CD4-positive, alpha-beta memory T cell (primary cell): ENCODE measurements around the gene HS3ST4. TPM values are rescaled to one million over a fixed set of nuclear protein-coding genes. Genes with fewer than 3 reads are reported as not detected.
A peak's percentile ranks its signal among the peaks of the same experiment; 100 is the strongest.

ENCODE experiments used
- CTCF ChIA-PET: fragments of 350-600 bp; sonication (Branson Sonifier 250); formaldehyde crosslinking; loops from one replicate; lab custom pipeline; 2021; ENCODE audit warnings: inconsistent platforms; ENCODE audit not compliant: partially characterized antibody; lab: Charles Lee
- POLR2A ChIA-PET: fragments of 350-600 bp; sonication (Branson Sonifier 250); formaldehyde crosslinking; loops from one replicate; lab custom pipeline; 2021; ENCODE audit not compliant: partially characterized antibody; lab: Charles Lee
- DNase-seq, 5 donors: peaks; one replicate each; pipeline versions ENCODE4 v3.0.0 to v3.0.0-alpha.2; 2020 to 2022; ENCODE audit warnings: mixed read lengths in 1 of 5
- H3K27ac ChIP-seq: one replicate; pipeline ENCODE4 v1.7.0; 2013; ENCODE audit warnings: low read depth, low read length
- H3K27me3 ChIP-seq: 2 replicates; pipeline ENCODE4 v1.7.0; 2013; ENCODE audit warnings: mild to moderate bottlenecking, low read length, moderate library complexity; ENCODE audit not compliant: insufficient read depth
- H3K36me3 ChIP-seq: 2 replicates; pipeline ENCODE4 v1.7.0; 2013; ENCODE audit warnings: mild to moderate bottlenecking, low read length, moderate library complexity; ENCODE audit not compliant: insufficient read depth
- H3K4me1 ChIP-seq: 2 replicates; pipeline ENCODE4 v1.7.0; 2013; ENCODE audit warnings: mild to moderate bottlenecking, low read length, moderate library complexity; ENCODE audit not compliant: insufficient read depth
- H3K4me3 ChIP-seq, 2 donors: one replicate each; pipeline ENCODE4 v1.7.0; 2013; ENCODE audit warnings: low read length in 2 of 2, mild to moderate bottlenecking in 1 of 2
- H3K9me3 ChIP-seq, 2 donors: one replicate each; pipeline ENCODE4 v1.7.0; 2013; ENCODE audit warnings: low read length in 2 of 2, control low read depth in 1 of 2; ENCODE audit not compliant: control insufficient read depth in 1 of 2
- H3K27ac Mint-ChIP-seq, 7 donors: one replicate each; pipeline ENCODE4 v1.8.0; 2020 to 2021; ENCODE audit warnings: mixed read lengths in 7 of 7, mild to moderate bottlenecking in 6 of 7, inconsistent platforms in 3 of 7, moderate library complexity in 3 of 7
- H3K27me3 Mint-ChIP-seq, 2 donors: one replicate each; pipeline ENCODE4 v1.8.0; 2020 to 2021; ENCODE audit warnings: mixed read lengths in 2 of 2
- H3K36me3 Mint-ChIP-seq, 2 donors: one replicate each; pipeline ENCODE4 v1.8.0; 2020 to 2021; ENCODE audit warnings: mixed read lengths in 2 of 2, inconsistent platforms in 1 of 2, mild to moderate bottlenecking in 1 of 2
- H3K4me1 Mint-ChIP-seq, 4 donors: one replicate each; pipeline ENCODE4 v1.8.0; 2020 to 2021; ENCODE audit warnings: mixed read lengths in 4 of 4, mild to moderate bottlenecking in 1 of 4
- H3K4me3 Mint-ChIP-seq, 8 donors: one replicate each; pipeline ENCODE4 v1.8.0; 2020 to 2021; ENCODE audit warnings: mixed read lengths in 8 of 8, mild to moderate bottlenecking in 7 of 8, moderate library complexity in 6 of 8, inconsistent platforms in 3 of 8
- H3K9me3 Mint-ChIP-seq, 8 donors: one replicate each; pipeline ENCODE4 v1.8.0; 2020 to 2021; ENCODE audit warnings: mixed read lengths in 8 of 8, mild to moderate bottlenecking in 5 of 8, inconsistent platforms in 3 of 8, moderate library complexity in 1 of 8
- intact Hi-C: fragments of 100-400 bp; cut with micrococcal nuclease; formaldehyde crosslinking; loops from one replicate; pipeline ENCODE4 v1.15.1; 2023
- polyA plus RNA-seq, 2 donors: library from polyadenylated mRNA; unstranded; fragments of 300-500 nt; fragmentation: Illumina TruSeq; gene quantifications; one replicate each; pipeline ENCODE4 v1.2.3, GENCODE V29; 2021
- total RNA-seq, 2 experiments: library from RNA; stranded (reverse); gene quantifications; one replicate each; pipeline ENCODE4 v1.2.3, GENCODE V29; 2021

The HS3ST4 gene
- total and polyA plus RNA-seq, 4 experiments from 2014 or later, result not detected

DNA sequence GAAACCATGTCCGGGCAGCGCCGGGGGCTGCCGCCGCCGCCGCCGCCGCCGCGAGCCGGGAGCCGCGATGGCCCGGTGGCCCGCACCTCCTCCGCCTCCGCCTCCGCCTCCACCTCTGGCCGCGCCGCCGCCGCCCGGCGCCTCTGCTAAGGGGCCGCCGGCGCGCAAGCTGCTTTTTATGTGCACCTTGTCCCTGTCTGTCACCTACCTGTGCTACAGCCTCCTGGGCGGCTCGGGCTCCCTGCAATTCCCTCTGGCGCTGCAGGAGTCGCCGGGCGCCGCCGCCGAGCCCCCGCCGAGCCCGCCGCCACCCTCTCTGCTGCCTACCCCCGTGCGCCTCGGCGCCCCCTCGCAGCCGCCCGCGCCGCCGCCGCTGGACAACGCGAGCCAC, 587 bp downstream of the HS3ST4 start:
- POLR2A ChIA-PET, result no interaction called here
- intact Hi-C loops, result no loop called here
- H3K4me1 ChIP-seq, result no peaks in the 10 kb centered on the region
- DNase-seq, result no peak
- H3K9me3 Mint-ChIP-seq, result no peaks in the 10 kb centered on the region
- no peaks in the 10 kb centered on the region for H3K36me3 Mint-ChIP-seq
- H3K4me1 Mint-ChIP-seq, result peaks cover 1 to 15% (median 9%) of the 10 kb centered on the region in 4 donors
- no peak overlapping the region for H3K27ac ChIP-seq
- H3K4me3 Mint-ChIP-seq, result no peak overlapping the region
- H3K9me3 ChIP-seq, result no peaks in the 10 kb centered on the region
- H3K27me3 ChIP-seq, result no peaks in the 10 kb centered on the region
- H3K27ac Mint-ChIP-seq, result no peak overlapping the region
- CTCF ChIA-PET, result no interaction called here
- no peaks in the 10 kb centered on the region for H3K36me3 ChIP-seq
- peaks cover 42 to 46% of the 10 kb centered on the region in 2 donors for H3K27me3 Mint-ChIP-seq
- no peak overlapping the region for H3K4me3 ChIP-seq

DNA sequence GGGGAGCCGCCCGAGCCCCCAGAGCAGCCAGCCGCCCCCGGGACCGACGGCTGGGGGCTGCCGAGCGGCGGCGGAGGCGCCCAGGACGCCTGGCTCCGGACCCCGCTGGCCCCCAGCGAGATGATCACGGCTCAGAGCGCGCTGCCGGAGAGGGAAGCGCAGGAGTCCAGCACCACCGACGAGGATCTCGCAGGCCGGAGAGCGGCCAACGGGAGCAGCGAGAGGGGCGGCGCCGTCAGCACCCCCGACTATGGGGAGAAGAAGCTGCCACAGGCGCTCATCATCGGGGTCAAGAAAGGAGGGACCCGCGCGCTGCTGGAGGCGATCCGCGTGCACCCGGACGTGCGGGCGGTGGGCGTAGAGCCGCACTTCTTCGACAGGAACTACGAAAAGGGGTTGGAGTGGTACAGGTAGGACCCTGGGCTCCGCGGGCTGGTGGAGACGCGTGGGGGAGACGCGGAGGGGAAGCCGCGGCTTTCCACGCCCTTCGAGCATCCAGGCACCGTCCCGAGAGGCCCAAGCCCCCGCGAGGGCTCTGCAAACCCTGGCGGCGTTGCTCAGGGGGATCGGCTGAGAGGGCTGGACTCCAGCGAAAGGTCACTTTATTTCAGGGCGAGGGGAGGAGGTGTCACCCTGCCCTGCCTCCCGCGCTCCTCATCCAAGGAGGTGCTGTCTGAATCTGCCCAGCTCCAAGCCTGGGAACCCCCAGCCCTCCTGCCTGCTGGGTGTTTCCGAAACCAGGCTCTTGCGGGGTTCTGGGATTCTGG, 1.2 kb downstream of the HS3ST4 start:
- H3K27me3 Mint-ChIP-seq, result peaks cover 42 to 48% of the 10 kb centered on the region in 2 donors
- Histone ChIP-seq H3K27me3 (no peaks in the 10 kb centered on the region), H3K36me3 (no peaks in the 10 kb centered on the region), H3K9me3 (no peaks in the 10 kb centered on the region), H3K4me3 (no peak overlapping the region), H3K4me1 (no peaks in the 10 kb centered on the region), H3K27ac (no peak overlapping the region)
- no peaks in the 10 kb centered on the region for H3K9me3 Mint-ChIP-seq
- H3K4me3 Mint-ChIP-seq, result peak overlapping the region in 5 of 8 donors; percentile 39 to 82 (median 67)
- intact Hi-C loops, result no loop called here
- no peak overlapping the region for H3K27ac Mint-ChIP-seq
- DNase-seq, result no peak
- no peaks in the 10 kb centered on the region for H3K36me3 Mint-ChIP-seq
- ChIA-PET CTCF (no interaction called here), POLR2A (no interaction called here)
- H3K4me1 Mint-ChIP-seq, result peaks cover 1 to 15% (median 9%) of the 10 kb centered on the region in 4 donors

DNA sequence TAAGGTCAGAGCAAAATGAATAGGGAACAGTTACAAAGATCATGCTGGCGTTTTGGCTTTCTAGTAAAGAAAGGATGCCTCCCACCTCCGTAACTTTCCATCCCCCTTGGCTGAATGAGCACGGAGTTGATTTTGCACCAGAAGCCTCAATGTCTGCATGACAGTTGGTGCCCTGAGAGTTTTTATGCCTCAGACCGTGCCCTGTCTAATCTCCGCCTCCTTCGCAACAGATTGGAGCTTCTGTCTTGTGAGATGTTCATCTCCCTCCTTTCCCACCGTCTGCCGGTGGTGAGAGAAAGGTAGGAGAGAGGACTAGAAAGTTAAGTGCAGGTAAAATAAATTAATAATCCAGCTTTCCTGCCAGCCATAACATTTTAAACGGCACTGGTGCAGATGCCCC, 1.9 kb downstream of the HS3ST4 start:
- Mint-ChIP-seq H3K27me3 (peaks cover 44 to 52% of the 10 kb centered on the region in 2 donors), H3K4me1 (peaks cover 1 to 15% (median 9%) of the 10 kb centered on the region in 4 donors), H3K36me3 (no peaks in the 10 kb centered on the region), H3K4me3 (peak overlapping the region in 5 of 8 donors; percentile 39 to 82 (median 67)), H3K27ac (no peak overlapping the region), H3K9me3 (no peaks in the 10 kb centered on the region)
- Histone ChIP-seq H3K36me3 (no peaks in the 10 kb centered on the region), H3K27me3 (no peaks in the 10 kb centered on the region), H3K4me3 (no peak overlapping the region), H3K9me3 (no peaks in the 10 kb centered on the region), H3K4me1 (no peaks in the 10 kb centered on the region), H3K27ac (no peak overlapping the region)
- intact Hi-C loops, result no loop called here
- ChIA-PET POLR2A (no interaction called here), CTCF (no interaction called here)
- DNase-seq, result no peak

DNA sequence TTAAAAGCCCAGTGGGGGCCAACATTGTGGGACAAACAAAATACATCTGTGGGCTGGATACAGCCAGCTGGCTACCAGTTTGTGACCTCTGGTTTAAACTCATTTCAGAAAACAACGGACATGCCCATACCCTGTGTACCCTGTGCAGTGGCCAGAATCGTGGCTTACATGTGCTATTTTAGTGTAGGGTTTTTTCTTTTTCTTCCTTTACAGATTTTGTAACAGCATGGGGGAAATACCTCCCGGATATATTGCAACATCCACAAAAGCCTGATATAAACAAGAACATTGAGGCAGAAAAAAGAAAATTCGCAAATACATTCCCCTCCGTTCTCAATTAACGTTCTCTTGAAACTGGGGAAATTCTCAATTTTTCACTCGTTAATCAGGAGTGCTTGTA, 7.3 kb downstream of the HS3ST4 start:
- POLR2A ChIA-PET, result no interaction called here
- intact Hi-C loops, result no loop called here

DNA sequence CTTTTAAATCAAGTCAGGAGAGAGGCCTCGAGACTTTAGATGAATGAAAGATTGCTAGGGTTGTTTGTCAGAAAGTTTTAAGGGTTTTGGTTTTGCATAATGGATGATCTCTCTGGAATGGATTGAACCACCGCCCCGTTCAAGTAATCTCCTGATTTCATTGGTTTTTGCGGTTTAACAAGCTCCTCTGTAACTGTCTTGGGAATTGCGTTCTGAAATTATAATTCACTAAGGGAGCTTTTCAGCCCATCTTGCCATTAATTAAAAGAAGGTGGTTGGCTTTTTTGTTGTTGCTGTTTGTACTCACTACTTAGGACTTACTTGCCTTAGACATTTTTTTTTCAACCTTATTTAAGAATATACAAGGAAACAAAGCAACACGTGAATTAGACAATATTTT, 8.8 kb downstream of the HS3ST4 start:
- no peak for DNase-seq
- intact Hi-C loops, result no loop called here
- H3K4me1 Mint-ChIP-seq, result no peaks in the 10 kb centered on the region
- ChIA-PET POLR2A (no interaction called here), CTCF (no interaction called here)
- peaks cover 17 to 18% of the 10 kb centered on the region in 2 donors for H3K27me3 Mint-ChIP-seq
- Histone ChIP-seq H3K4me3 (no peak overlapping the region), H3K27ac (no peak overlapping the region), H3K9me3 (no peaks in the 10 kb centered on the region), H3K36me3 (no peaks in the 10 kb centered on the region), H3K27me3 (no peaks in the 10 kb centered on the region), H3K4me1 (no peaks in the 10 kb centered on the region)
- H3K4me3 Mint-ChIP-seq, result no peak overlapping the region
- peaks cover 0 to 6% (median 0%) of the 10 kb centered on the region in 8 donors for H3K9me3 Mint-ChIP-seq
- H3K36me3 Mint-ChIP-seq, result no peaks in the 10 kb centered on the region
- H3K27ac Mint-ChIP-seq, result no peak overlapping the region

More for the DNA sequence above, 7.3 kb downstream of the HS3ST4 start:
- no peak overlapping the region for H3K27ac ChIP-seq
- CTCF ChIA-PET, result no interaction called here
- Mint-ChIP-seq H3K27ac (no peak overlapping the region), H3K27me3 (peaks cover 24 to 26% of the 10 kb centered on the region in 2 donors), H3K36me3 (no peaks in the 10 kb centered on the region), H3K4me3 (no peak overlapping the region), H3K4me1 (peaks cover 0 to under 1% (median under 1%) of the 10 kb centered on the region in 4 donors), H3K9me3 (peaks cover 0 to 6% (median 0%) of the 10 kb centered on the region in 8 donors)
- H3K36me3 ChIP-seq, result no peaks in the 10 kb centered on the region
- DNase-seq, result no peak
- no peak overlapping the region for H3K4me3 ChIP-seq
- H3K9me3 ChIP-seq, result no peaks in the 10 kb centered on the region
- no peaks in the 10 kb centered on the region for H3K4me1 ChIP-seq
- no peaks in the 10 kb centered on the region for H3K27me3 ChIP-seq

DNA sequence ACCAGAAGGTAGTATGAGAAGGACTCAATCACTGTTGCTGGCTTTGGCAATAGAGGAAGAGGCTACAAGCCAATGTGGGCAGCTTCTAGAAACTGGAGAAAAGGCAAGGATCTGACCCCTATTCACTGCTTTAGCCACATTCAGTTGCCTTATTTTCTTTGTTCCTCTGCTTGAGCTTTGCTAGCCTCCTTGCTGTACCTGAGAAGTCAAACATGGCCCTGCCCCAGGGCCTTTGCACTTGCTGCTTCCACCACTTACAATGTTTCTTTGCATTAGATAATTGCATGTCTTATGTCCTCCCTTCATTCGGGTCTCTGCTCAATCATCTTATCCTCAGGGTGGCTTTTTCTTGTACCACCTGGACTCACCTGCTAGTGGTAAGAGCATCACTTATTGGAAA, 15.8 kb downstream of the HS3ST4 start:
- peaks cover 0 to 4% (median 0%) of the 10 kb centered on the region in 8 donors for H3K9me3 Mint-ChIP-seq
- Histone ChIP-seq H3K4me1 (no peaks in the 10 kb centered on the region), H3K27me3 (no peaks in the 10 kb centered on the region), H3K4me3 (no peak overlapping the region), H3K27ac (no peak overlapping the region), H3K36me3 (no peaks in the 10 kb centered on the region), H3K9me3 (no peaks in the 10 kb centered on the region)
- no peak overlapping the region for H3K4me3 Mint-ChIP-seq
- CTCF ChIA-PET, result no interaction called here
- peaks cover 6% of the 10 kb centered on the region in 2 donors for H3K27me3 Mint-ChIP-seq
- no peak overlapping the region for H3K27ac Mint-ChIP-seq
- no peaks in the 10 kb centered on the region for H3K4me1 Mint-ChIP-seq
- POLR2A ChIA-PET, result no interaction called here
- intact Hi-C loops, result loop anchor here (5.0 kb wide), 1 partner anchor 475 kb away; no protein-coding TSS in a partner anchor
- DNase-seq, result no peak
- H3K36me3 Mint-ChIP-seq, result no peaks in the 10 kb centered on the region

DNA sequence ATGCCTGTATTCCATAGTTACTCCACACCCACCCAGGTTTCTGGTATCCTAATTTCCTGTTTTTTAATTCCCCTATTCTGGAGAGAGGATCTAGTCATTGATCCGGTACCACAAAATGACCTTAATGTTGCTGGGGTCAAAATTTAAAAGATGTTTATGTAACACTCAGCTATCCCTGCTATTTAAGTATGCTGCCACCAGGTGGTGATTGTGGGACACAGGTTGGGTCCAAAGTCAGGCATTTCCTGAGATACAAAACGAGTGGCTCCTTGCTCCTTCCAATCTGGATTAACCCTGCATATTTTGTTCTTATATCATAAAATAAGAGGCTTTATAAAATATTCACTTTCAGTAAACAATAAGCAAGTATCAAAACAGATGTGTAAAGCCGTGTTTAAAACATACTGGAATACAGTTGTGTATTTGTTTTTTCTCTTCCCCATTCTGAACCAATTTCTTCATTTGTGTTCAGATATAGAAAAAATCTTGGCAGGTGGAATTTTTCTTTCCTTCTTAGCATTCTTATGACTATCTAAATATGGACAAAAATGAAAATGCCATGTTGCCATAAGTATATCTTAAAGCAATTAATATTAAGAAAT, 16.3 kb downstream of the HS3ST4 start:
- no peaks in the 10 kb centered on the region for H3K36me3 Mint-ChIP-seq
- Histone ChIP-seq H3K27ac (no peak overlapping the region), H3K9me3 (no peaks in the 10 kb centered on the region), H3K4me3 (no peak overlapping the region), H3K36me3 (no peaks in the 10 kb centered on the region), H3K4me1 (no peaks in the 10 kb centered on the region), H3K27me3 (no peaks in the 10 kb centered on the region)
- ChIA-PET CTCF (interaction anchor here (1.3 kb wide), 1 partner anchor 475 kb away, joined by 3 read pairs; no protein-coding TSS in a partner anchor), POLR2A (no interaction called here)
- intact Hi-C loops, result loop anchor here (5.0 kb wide), 1 partner anchor 476 kb away; no protein-coding TSS in a partner anchor
- H3K4me3 Mint-ChIP-seq, result no peak overlapping the region
- H3K27ac Mint-ChIP-seq, result no peak overlapping the region
- peaks cover 6 to 7% of the 10 kb centered on the region in 2 donors for H3K27me3 Mint-ChIP-seq
- no peaks in the 10 kb centered on the region for H3K4me1 Mint-ChIP-seq
- H3K9me3 Mint-ChIP-seq, result peaks cover 0 to 4% (median 0%) of the 10 kb centered on the region in 8 donors
- DNase-seq, result no peak
